Eye (tissue), 1 donor: ENCODE data around the gene UBE4B.
"Not testable (repeated sequence)": the region's sequence is repeated elsewhere in the genome, so short reads cannot be mapped to it uniquely, and the experiment has no call there.

Experiments used
- DNase-seq: peaks from one replicate; pipeline ENCODE4 v3.0.0-alpha.2; 2015

UBE4B gene

GRCh38 chr1:10213186-10213705, 180.5 kb downstream of the UBE4B start:
- peak; percentile 24 for DNase-seq

GRCh38 chr1:10216090-10216749, 183.5 kb downstream of the UBE4B start:
- no peak for DNase-seq

GRCh38 chr1:10217748-10218441, 185.1 kb downstream of the UBE4B start:
- DNase-seq: no peak

- no peak for DNase-seq
Measured at GRCh38 chr1:10220200-10220599, 187.4 kb downstream of the UBE4B start.

- not testable (repeated sequence) for DNase-seq
Measured at GRCh38 chr1:10220657-10221056, 187.9 kb downstream of the UBE4B start.

- no peak for DNase-seq
Measured at GRCh38 chr1:10225573-10225972, 192.8 kb downstream of the UBE4B start.

GRCh38 chr1:10228528-10228927, 195.8 kb downstream of the UBE4B start:
- DNase-seq: no peak

- DNase-seq: no peak
Measured at GRCh38 chr1:10229903-10230302, 197.1 kb downstream of the UBE4B start.
